ENCODE measurements around the gene RPS6KB2.

DNA sequence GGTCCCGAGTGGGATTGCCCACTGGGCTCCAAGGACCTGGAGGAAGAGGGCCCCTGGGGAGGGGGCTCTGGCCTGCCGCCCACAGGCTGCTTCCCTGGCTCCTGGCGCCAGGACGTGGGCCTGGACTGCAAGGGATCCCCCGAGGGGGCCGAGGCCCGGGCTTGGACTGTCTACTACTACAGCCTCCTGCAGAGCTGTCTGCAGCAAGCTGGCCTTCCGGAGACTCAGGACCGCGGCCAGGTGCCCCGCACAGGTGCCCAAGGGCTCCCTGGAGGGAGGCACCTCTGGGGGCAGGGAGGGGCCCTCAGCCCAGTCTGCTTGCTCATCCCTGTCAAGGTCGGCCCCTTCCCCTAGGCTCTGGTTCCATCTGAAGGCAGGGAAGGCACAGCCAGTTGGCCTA is 10.9 kb upstream of the RPS6KB2 start:
- TF ChIP-seq BACH1 (tag; IDR thresholded peaks at IDR 0.05) (no peak), CREM (IDR thresholded peaks at IDR 0.05; ENCODE audit: low read depth) (no peak), SP1 (CRISPR knock-in tag; IDR thresholded peaks at IDR 0.05) (no peak), MYBL2 (IDR thresholded peaks at IDR 0.05; ENCODE audit: low read depth) (no peak), MYBL2 (CRISPR knock-in tag; IDR thresholded peaks at IDR 0.05; ENCODE audit: borderline replicate concordance) (no peak), TRIM28 (IDR thresholded peaks at IDR 0.05) (no peak), BMI1 (IDR thresholded peaks at IDR 0.05; ENCODE audit: low read length) (no peak), EHMT2 (IDR thresholded peaks at IDR 0.05) (no peak), SREBF1 (IDR thresholded peaks at IDR 0.05; ENCODE audit: borderline replicate concordance, low read depth, low read length) (no peak)
- TF ChIP-seq, protein P1, sequence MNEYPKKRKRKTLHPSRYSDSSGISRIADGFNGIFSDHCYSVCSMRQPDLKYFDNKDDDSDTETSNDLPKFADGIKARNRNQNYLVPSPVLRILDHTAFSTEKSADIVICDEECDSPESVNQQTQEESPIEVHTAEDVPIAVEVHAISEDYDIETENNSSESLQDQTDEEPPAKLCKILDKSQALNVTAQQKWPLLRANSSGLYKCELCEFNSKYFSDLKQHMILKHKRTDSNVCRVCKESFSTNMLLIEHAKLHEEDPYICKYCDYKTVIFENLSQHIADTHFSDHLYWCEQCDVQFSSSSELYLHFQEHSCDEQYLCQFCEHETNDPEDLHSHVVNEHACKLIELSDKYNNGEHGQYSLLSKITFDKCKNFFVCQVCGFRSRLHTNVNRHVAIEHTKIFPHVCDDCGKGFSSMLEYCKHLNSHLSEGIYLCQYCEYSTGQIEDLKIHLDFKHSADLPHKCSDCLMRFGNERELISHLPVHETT (CRISPR knock-in tag; conservative IDR thresholded peaks at IDR 0.05 in 1 of 2, IDR thresholded peaks at IDR 0.05 in 1 of 2) = no peak

Data from K562 (cell line).